K562 (cell line): ENCODE results near the gene ACOX1. TPM values are rescaled to one million over a fixed set of nuclear protein-coding genes. Genes with fewer than 3 reads are reported as not detected.

Experiments used
- ARHGAP35 ChIP-seq: fragments of 450-650 bp; IDR thresholded peaks from 2 replicates; pipeline ENCODE4 v1.6.1; 2018; ENCODE audit not compliant: partially characterized antibody
- ARID3A ChIP-seq: IDR thresholded peaks from 2 replicates; pipeline ENCODE4 v1.6.1; 2012; ENCODE audit warnings: low read depth, low read length, improper control_type of control experiment, borderline replicate concordance
- BRF2 ChIP-seq: IDR thresholded peaks from 3 replicates; pipeline ENCODE4 v1.6.1; 2011; ENCODE audit warnings: borderline replicate concordance, mild to moderate bottlenecking; ENCODE audit not compliant: insufficient read length, insufficient read depth
- CBFA2T2 ChIP-seq: fragments of 450-650 bp; conservative IDR thresholded peaks from 2 replicates; pipeline ENCODE4 v1.6.1; 2017; ENCODE audit warnings: mild to moderate bottlenecking
- CLOCK ChIP-seq: fragments of 250-450 bp; sonication (Bioruptor Pico); IDR thresholded peaks from 2 replicates; pipeline ENCODE4 v1.4.0; 2020; ENCODE audit warnings: mild to moderate bottlenecking, moderate library complexity, borderline replicate concordance
- CREB1 ChIP-seq, 2 experiments: sonication (generic) in 1 of 2; formaldehyde crosslinking in 1 of 2; IDR thresholded peaks; 2 replicates each; pipeline versions ENCODE4 v1.6.1 to v1.8.0; 2012 to 2022; ENCODE audit warnings: inconsistent platforms in 1 of 2, mild to moderate bottlenecking in 1 of 2, missing genetic modification reagents in 1 of 2, moderate library complexity in 1 of 2
- CTCF ChIP-seq, 3 experiments: IDR thresholded peaks in 2 of 3; conservative IDR thresholded peaks in 1 of 3; 2 replicates each; pipeline ENCODE4 v1.5.1; 2011 to 2012; ENCODE audit warnings: low read length in 3 of 3, mild to moderate bottlenecking in 3 of 3, control low read depth in 2 of 3, improper control_type of control experiment in 1 of 3, inconsistent platforms in 1 of 3, low read depth in 1 of 3, mixed read lengths in 1 of 3, moderate library complexity in 1 of 3; ENCODE audit not compliant: insufficient read depth in 2 of 3
- DMBX1 ChIP-seq: fragments of 250-450 bp; sonication (Bioruptor Pico); IDR thresholded peaks from 2 replicates; pipeline ENCODE4 v1.8.0; 2022; ENCODE audit warnings: inconsistent platforms, mild to moderate bottlenecking, moderate library complexity, borderline replicate concordance
- HOMEZ ChIP-seq: fragments of 250-450 bp; sonication (Bioruptor Pico); IDR thresholded peaks from 2 replicates; pipeline ENCODE4 v1.4.0; 2020; ENCODE audit warnings: mild to moderate bottlenecking, moderate library complexity
- MBD2 ChIP-seq: sonication (generic); IDR thresholded peaks from 2 replicates; pipeline ENCODE4 v1.6.1; 2016; ENCODE audit warnings: low read depth, borderline replicate concordance
- PPARD ChIP-seq: fragments of 250-450 bp; sonication (Bioruptor Pico); IDR thresholded peaks from 2 replicates; pipeline ENCODE4 v1.8.0; 2022; ENCODE audit warnings: inconsistent platforms, mild to moderate bottlenecking, moderate library complexity
- RFX1 ChIP-seq: fragments of 450-650 bp; IDR thresholded peaks from 2 replicates; pipeline ENCODE4 v1.6.1; 2016; ENCODE audit warnings: mild to moderate bottlenecking, moderate library complexity
- TCF3 ChIP-seq: sonication (generic); formaldehyde crosslinking; IDR thresholded peaks from 2 replicates; pipeline ENCODE4 v1.4.0; 2020; ENCODE audit warnings: mild to moderate bottlenecking, missing genetic modification reagents
- TFAP4 ChIP-seq: sonication (generic); formaldehyde crosslinking; IDR thresholded peaks from 2 replicates; pipeline ENCODE4 v1.8.0; 2022; ENCODE audit warnings: missing genetic modification reagents, mild to moderate bottlenecking, moderate library complexity, borderline replicate concordance
- TRIM24 ChIP-seq, 2 experiments: fragments of 450-650 bp; IDR thresholded peaks; 2 replicates each; pipeline ENCODE4 v1.6.1; 2016
- ZNF79 ChIP-seq: fragments of 250-450 bp; sonication (Bioruptor Pico); IDR thresholded peaks from 2 replicates; pipeline ENCODE4 v1.4.0; 2020; ENCODE audit warnings: low read depth, mild to moderate bottlenecking, moderate library complexity
- polyA plus RNA-seq, 8 experiments: library from polyadenylated mRNA; depleted of rRNA in 4 of 8; stranded (reverse) in 5 of 8; unstranded in 3 of 8; fragments of >200 nt; fragmentation: Nextera tagmentation in 2 of 8; fragmentation: Illumina TruSeq in 1 of 8; extraction: Ambion mirVana in 2 of 8; extraction: Trizol in 1 of 8; gene quantifications; 2 replicates each; pipeline versions ENCODE4 v1.2.1 to v1.2.3, GENCODE V29; 2011 to 2014; ENCODE audit warnings: inconsistent platforms in 1 of 8, missing spikeins in 1 of 8
- total RNA-seq, 7 experiments: library from RNA; depleted of rRNA in 6 of 7; stranded (reverse); fragments of >200 nt in 6 of 7; fragmentation: Illumina TruSeq in 2 of 7; extraction: Trizol in 2 of 7; gene quantifications; 2 replicates each; pipeline versions ENCODE4 v1.2.1 to v1.2.3, GENCODE V29; 2011 to 2021; ENCODE audit warnings: low replicate concordance in 1 of 7

ACOX1 gene
- total and polyA plus RNA-seq, 9 of the 15 experiments (the other 6 are each of a cell fraction or from before 2014, with no cell fraction given), result 7.8 to 24.1 (median 14.5) TPM

GRCh38 chr17:75970011-75970523 lies 8.9 kb downstream of the ACOX1 start (continued):
- no peak for TF ChIP-seq ARID3A
- TF ChIP-seq TFAP4 (CRISPR knock-in tag), result peak; percentile 49
- TF ChIP-seq TCF3 (CRISPR knock-in tag), result peak; percentile 98
- peak; percentile 96 for TF ChIP-seq CBFA2T2
- TF ChIP-seq ZNF79 (CRISPR knock-in tag), result no peak
- no peak for TF ChIP-seq CTCF (IDR thresholded peaks at IDR 0.05 in 2 of 3, conservative IDR thresholded peaks at IDR 0.05 in 1 of 3; ENCODE audit: insufficient read depth in 2 of 3, low read depth in 1 of 3, low read length in 3 of 3)
- TF ChIP-seq RFX1, result no peak
- TF ChIP-seq BRF2, result no peak
- TF ChIP-seq MBD2, result no peak
- TF ChIP-seq HOMEZ (CRISPR knock-in tag), result no peak
- peak; percentile 77; the same call in 1 of the 2 replicates for TF ChIP-seq DMBX1 (CRISPR knock-in tag)
- no peak for TF ChIP-seq PPARD
- no peak for TF ChIP-seq CLOCK (CRISPR knock-in tag)
- TF ChIP-seq CREB1 (IDR thresholded peaks at IDR 0.05), result 0 out of 2 replicates have a peak, but pooled peaks have one; percentile 29
- TF ChIP-seq CREB1 (CRISPR knock-in tag; IDR thresholded peaks at IDR 0.05), result no peak
- peak; percentile 83 to 92 for TF ChIP-seq TRIM24 (IDR thresholded peaks at IDR 0.05)
- no peak for TF ChIP-seq ARHGAP35
